LNCAP (cell line): Measurements from ENCODE around the gene CAV2.

Experiments
- TF ChIP-seq, protein P1 (sequence below): fragments of 450-650 bp; IDR thresholded peaks from 2 replicates; pipeline ENCODE4 v1.5.1; 2017; ENCODE audit warnings: mild to moderate bottlenecking

Gene CAV2

DNA sequence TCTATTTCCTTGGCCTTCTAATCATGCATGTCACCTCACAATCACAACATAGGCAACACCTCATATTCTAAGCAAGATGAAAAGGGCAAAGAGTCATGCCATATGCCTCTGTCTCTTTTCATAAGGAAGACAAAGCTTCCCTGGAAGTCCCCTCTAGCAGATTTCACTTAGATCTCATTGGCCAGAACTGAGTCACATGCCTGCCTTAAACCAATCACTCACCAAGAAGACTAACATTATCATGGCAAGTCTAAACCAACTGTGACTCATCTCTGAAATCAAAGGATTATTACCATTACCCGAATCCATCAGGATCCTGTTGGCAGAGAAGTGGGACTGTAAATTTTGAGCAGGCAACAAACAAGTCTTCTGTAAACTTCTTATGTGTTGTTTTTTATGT lies 53.1 kb downstream of the CAV2 start:
- TF ChIP-seq, protein P1, sequence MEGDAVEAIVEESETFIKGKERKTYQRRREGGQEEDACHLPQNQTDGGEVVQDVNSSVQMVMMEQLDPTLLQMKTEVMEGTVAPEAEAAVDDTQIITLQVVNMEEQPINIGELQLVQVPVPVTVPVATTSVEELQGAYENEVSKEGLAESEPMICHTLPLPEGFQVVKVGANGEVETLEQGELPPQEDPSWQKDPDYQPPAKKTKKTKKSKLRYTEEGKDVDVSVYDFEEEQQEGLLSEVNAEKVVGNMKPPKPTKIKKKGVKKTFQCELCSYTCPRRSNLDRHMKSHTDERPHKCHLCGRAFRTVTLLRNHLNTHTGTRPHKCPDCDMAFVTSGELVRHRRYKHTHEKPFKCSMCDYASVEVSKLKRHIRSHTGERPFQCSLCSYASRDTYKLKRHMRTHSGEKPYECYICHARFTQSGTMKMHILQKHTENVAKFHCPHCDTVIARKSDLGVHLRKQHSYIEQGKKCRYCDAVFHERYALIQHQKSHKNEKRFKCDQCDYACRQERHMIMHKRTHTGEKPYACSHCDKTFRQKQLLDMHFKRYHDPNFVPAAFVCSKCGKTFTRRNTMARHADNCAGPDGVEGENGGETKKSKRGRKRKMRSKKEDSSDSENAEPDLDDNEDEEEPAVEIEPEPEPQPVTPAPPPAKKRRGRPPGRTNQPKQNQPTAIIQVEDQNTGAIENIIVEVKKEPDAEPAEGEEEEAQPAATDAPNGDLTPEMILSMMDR: no peak

DNA sequence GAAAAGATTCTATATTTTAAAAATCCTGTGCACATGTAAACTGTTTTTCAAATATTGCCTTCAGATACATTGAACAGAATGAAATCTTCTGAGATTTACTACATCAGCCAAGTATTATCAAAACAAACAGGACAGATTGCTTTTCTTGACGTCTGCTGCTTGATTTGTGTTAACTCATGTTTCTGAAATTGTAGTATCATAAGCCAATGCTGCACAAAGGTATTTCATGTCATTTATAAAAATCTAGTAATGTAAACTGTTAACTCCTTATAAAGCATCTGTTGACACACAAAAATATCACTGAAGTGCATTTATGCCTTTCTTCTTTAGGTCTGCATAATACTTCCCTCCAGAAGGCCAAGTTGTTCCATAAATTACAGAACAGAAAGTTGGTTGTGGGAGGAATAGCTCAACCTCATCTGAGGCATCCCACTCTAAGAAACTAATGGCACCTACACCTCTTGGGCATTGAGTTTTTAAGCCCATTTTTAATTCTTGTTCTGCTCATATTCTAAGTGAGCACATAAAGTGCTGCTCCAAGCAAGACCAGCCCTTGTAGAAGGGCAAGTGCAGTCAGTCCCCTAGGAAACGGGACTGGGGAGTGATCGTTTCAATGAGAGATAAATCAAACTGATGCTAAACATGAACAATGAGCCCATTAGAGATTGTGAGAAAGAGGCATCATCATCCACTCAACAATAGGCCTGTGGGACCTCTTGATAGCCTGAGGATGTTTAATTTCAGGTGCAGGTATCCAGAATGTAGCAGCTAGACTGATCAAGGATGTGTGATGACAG lies 53.8 kb downstream of the CAV2 start:
- TF ChIP-seq, protein P1: no peak

DNA sequence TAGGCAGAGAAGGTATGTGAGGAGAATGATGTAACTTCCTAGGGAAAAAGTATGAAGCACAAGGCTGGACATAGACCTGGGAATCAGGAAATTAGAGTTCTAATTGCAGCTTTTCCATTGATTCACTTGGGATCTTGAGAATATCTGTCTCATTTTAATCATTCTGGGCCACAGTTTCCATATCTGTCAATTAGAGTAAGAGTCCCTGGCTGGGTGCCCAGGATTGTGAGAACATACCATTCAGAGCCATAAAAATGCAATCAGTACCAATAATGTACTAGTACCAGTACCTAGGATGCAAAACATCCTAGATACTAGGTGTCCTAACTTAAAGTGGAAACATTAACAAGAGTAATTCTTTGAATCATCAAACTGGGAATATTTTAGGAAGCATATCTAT lies 54.9 kb downstream of the CAV2 start:
- TF ChIP-seq, protein P1: no peak

DNA sequence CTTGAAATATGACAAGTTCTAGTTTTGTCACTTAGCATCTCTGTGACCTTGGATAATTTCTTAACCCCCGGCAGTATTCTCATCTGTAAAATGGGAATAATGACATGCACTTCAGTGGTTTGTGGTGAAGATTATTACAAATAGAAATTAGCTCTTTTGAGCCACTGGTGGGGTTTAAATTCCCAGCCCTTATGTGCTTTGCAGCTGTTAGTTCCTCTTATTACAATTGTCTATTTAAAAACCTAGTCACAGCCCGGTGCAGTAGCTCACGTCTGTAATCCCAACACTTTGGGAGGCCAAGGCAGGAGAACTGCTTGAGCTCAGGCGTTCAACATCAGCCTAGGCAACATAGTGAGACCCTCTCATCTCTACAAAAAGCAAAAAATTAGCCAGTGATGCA lies 55.4 kb downstream of the CAV2 start:
- TF ChIP-seq, protein P1: no peak

DNA sequence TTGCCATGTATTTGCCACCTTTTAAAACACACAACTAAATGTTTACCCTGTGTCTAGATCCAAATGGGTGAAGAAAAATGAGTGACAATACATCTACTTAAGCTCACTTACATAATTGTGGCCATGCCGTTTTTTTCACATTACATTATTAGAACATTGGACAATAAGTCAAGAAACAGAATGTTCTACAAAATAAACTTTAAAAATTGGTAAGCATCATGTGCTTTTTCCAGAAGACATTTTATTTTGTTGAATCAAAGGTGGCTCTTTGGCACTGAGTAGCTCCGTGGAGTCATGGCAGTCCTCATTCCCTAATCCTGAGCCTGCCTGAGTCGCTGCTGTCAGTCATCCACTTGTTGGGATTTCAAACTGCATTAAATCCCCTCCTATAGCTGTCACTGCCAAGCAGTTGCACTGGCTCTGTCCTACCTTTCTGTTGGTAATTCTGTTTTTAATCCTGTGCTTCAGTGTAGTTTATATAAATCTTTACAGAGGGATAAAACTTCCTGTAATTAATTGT lies 57.6 kb downstream of the CAV2 start:
- TF ChIP-seq, protein P1: no peak

DNA sequence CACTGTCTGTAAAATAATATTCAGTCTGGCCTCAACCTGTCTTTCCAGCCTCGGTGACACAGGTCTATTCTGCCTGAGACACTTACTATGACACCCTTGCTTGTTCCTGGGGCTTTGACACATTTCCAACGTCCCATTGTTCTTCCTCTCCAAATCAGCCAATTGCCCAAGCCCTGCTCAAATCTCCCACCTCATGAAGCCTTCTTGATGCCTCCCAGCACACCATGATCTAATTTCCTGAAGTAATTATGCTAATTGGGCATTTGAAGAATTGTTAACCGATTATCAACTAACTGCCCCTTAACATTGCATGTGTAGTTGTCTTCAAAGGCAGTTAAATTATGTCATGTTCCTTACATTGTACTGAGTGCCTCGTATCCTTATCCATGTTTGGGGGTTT lies 58.4 kb downstream of the CAV2 start:
- TF ChIP-seq, protein P1: no peak
